HFFc6 (cell line): ENCODE results near the gene CYP26B1. TPM values are rescaled to one million over a fixed set of nuclear protein-coding genes. Genes with fewer than 3 reads are reported as not detected.

ENCODE experiments used
- DNase-seq: peaks from one replicate; pipeline ENCODE4 v3.0.0-alpha.2; 2018
- H3K27ac Mint-ChIP-seq: 2 replicates; pipeline ENCODE4 v1.8.0; 2020; ENCODE audit warnings: mild to moderate bottlenecking, mixed read lengths
- H3K27me3 Mint-ChIP-seq: 2 replicates; pipeline ENCODE4 v1.8.0; 2021; ENCODE audit warnings: mild to moderate bottlenecking, moderate library complexity, mixed read lengths; ENCODE audit not compliant: insufficient read depth
- H3K36me3 Mint-ChIP-seq: 2 replicates; pipeline ENCODE4 v1.8.0; 2021; ENCODE audit warnings: low read depth, mixed read lengths
- H3K4me1 Mint-ChIP-seq: 2 replicates; pipeline ENCODE4 v1.8.0; 2020; ENCODE audit warnings: low read depth, mixed read lengths
- H3K4me3 Mint-ChIP-seq: 2 replicates; pipeline ENCODE4 v1.8.0; 2020; ENCODE audit warnings: mild to moderate bottlenecking, moderate library complexity, mixed read lengths
- H3K9me3 Mint-ChIP-seq: 2 replicates; pipeline ENCODE4 v1.8.0; 2020; ENCODE audit warnings: mild to moderate bottlenecking, mixed read lengths
- CTCF ChIP-seq: fragments of 200-600 bp; sonication (generic); IDR thresholded peaks from 2 replicates; pipeline ENCODE4 v1.5.0; 2021; ENCODE audit warnings: antibody characterized with exemption, mild to moderate bottlenecking
- total RNA-seq, 6 experiments: library from RNA; stranded (reverse); fragmentation: NEBNext Ultra II Directional; extraction: Animal tissue kit (Norgen Biotek cat#: 25700); gene quantifications; 2 replicates in 1 of 6; 3 replicates in 5 of 6; pipeline ENCODE4 v1.2.3, GENCODE V29; 2021

The CYP26B1 gene
- total RNA-seq, 6 experiments from 2014 or later: 0.05 to 0.66 (median 0.14) TPM; not detected in 1

GRCh38 chr2:72104821-72105588 is 42.7 kb downstream of the CYP26B1 start:
- Mint-ChIP-seq H3K27me3 (peaks cover 27% of the 10 kb centered on the region), H3K4me1 (peaks cover 6% of the 10 kb centered on the region; the same call in 1 of the 2 replicates), H3K27ac (no peak overlapping the region), H3K36me3 (no peaks in the 10 kb centered on the region), H3K4me3 (no peak overlapping the region), H3K9me3 (no peaks in the 10 kb centered on the region)
- no peak for DNase-seq
- TF ChIP-seq CTCF: no peak

GRCh38 chr2:72103690-72104089 is 44.0 kb downstream of the CYP26B1 start:
- no peak overlapping the region for H3K4me3 Mint-ChIP-seq
- no peak for DNase-seq
- no peak for TF ChIP-seq CTCF
- peaks cover 20% of the 10 kb centered on the region for H3K27me3 Mint-ChIP-seq
- no peak overlapping the region for H3K27ac Mint-ChIP-seq
- peaks cover 6% of the 10 kb centered on the region; the same call in 1 of the 2 replicates for H3K4me1 Mint-ChIP-seq
- no peaks in the 10 kb centered on the region for H3K36me3 Mint-ChIP-seq
- H3K9me3 Mint-ChIP-seq: no peaks in the 10 kb centered on the region

- no peaks in the 10 kb centered on the region for H3K36me3 Mint-ChIP-seq
- H3K4me1 Mint-ChIP-seq: peaks cover 3% of the 10 kb centered on the region; the same call in 1 of the 2 replicates
- no peaks in the 10 kb centered on the region for H3K9me3 Mint-ChIP-seq
- DNase-seq: no peak
- H3K27ac Mint-ChIP-seq: no peak overlapping the region
- peaks cover 20% of the 10 kb centered on the region for H3K27me3 Mint-ChIP-seq
- H3K4me3 Mint-ChIP-seq: no peak overlapping the region
- no peak for TF ChIP-seq CTCF
These were observed 44.5 kb downstream of the CYP26B1 start for GRCh38 chr2:72103161-72103560.

GRCh38 chr2:72098935-72099334 is 48.7 kb downstream of the CYP26B1 start:
- Mint-ChIP-seq H3K36me3 (no peaks in the 10 kb centered on the region), H3K4me1 (no peaks in the 10 kb centered on the region), H3K27me3 (peaks cover 22% of the 10 kb centered on the region), H3K4me3 (no peak overlapping the region), H3K27ac (no peak overlapping the region), H3K9me3 (peaks cover 4% of the 10 kb centered on the region; the same call in 1 of the 2 replicates)
- TF ChIP-seq CTCF: no peak
- DNase-seq: no peak

GRCh38 chr2:72097276-72097675 is 50.4 kb downstream of the CYP26B1 start:
- peaks cover 13% of the 10 kb centered on the region for H3K27me3 Mint-ChIP-seq
- peaks cover 4% of the 10 kb centered on the region; the same call in 1 of the 2 replicates for H3K9me3 Mint-ChIP-seq
- no peak overlapping the region for H3K4me3 Mint-ChIP-seq
- no peak overlapping the region for H3K27ac Mint-ChIP-seq
- no peaks in the 10 kb centered on the region for H3K36me3 Mint-ChIP-seq
- DNase-seq: no peak
- no peaks in the 10 kb centered on the region for H3K4me1 Mint-ChIP-seq
- no peak for TF ChIP-seq CTCF
